MG63 (cell line): Measurements from ENCODE around the gene GOLGA5. TPM values are rescaled to one million over a fixed set of nuclear protein-coding genes. Genes with fewer than 3 reads are reported as not detected.
"Not testable (repeated sequence)": the region's sequence is repeated elsewhere in the genome, so short reads cannot be mapped to it uniquely, and the experiment has no call there.

ENCODE experiments used
- DNase-seq: peaks from one replicate; pipeline ENCODE4 v3.0.0-alpha.2; 2020
- H3K27me3 ChIP-seq: fragments of 250-450 bp; sonication (Bioruptor Pico); 2 replicates; pipeline ENCODE4 v1.5.1; 2020; ENCODE audit warnings: mild to moderate bottlenecking, moderate library complexity
- H3K36me3 ChIP-seq: fragments of 250-450 bp; sonication (Bioruptor Pico); 2 replicates; pipeline ENCODE4 v1.5.1; 2020; ENCODE audit warnings: mild to moderate bottlenecking, moderate library complexity
- H3K4me3 ChIP-seq: fragments of 250-450 bp; sonication (Bioruptor Pico); 2 replicates; pipeline ENCODE4 v1.5.1; 2020; ENCODE audit warnings: mild to moderate bottlenecking, moderate library complexity
- H3K9me3 ChIP-seq: fragments of 250-450 bp; sonication (Bioruptor Pico); 2 replicates; pipeline ENCODE4 v1.5.1; 2020; ENCODE audit warnings: mild to moderate bottlenecking, moderate library complexity
- total RNA-seq: library from RNA; depleted of rRNA; stranded (reverse); fragments of >200 nt; shearing (Covaris generic); gene quantifications from 2 replicates; pipeline ENCODE4 v1.2.3, GENCODE V29; 2014; ENCODE audit warnings: low replicate concordance

Gene GOLGA5
- total RNA-seq, 1 experiment from 2014 or later, result 9.1 TPM

GRCh38 chr14:92850492-92850891, 56.4 kb downstream of the GOLGA5 start:
- Histone ChIP-seq H3K27me3 (no peaks in the 10 kb centered on the region), H3K4me3 (no peak overlapping the region), H3K9me3 (no peaks in the 10 kb centered on the region), H3K36me3 (no peaks in the 10 kb centered on the region)
- no peak for DNase-seq

GRCh38 chr14:92853136-92853535, 59.0 kb downstream of the GOLGA5 start:
- not testable (repeated sequence) for H3K4me3 ChIP-seq, H3K27me3 ChIP-seq, H3K9me3 ChIP-seq, H3K36me3 ChIP-seq, DNase-seq

- H3K27me3 ChIP-seq, result no peaks in the 10 kb centered on the region
- H3K9me3 ChIP-seq, result no peaks in the 10 kb centered on the region
- H3K36me3 ChIP-seq, result no peaks in the 10 kb centered on the region
- no peak overlapping the region for H3K4me3 ChIP-seq
- no peak for DNase-seq
Measured at GRCh38 chr14:92860049-92860840, 66.1 kb downstream of the GOLGA5 start.

GRCh38 chr14:92861856-92862745, 68.0 kb downstream of the GOLGA5 start:
- DNase-seq, result no peak
- H3K9me3 ChIP-seq, result no peaks in the 10 kb centered on the region
- H3K36me3 ChIP-seq, result no peaks in the 10 kb centered on the region
- no peaks in the 10 kb centered on the region for H3K27me3 ChIP-seq
- H3K4me3 ChIP-seq, result no peak overlapping the region

- no peaks in the 10 kb centered on the region for H3K36me3 ChIP-seq
- H3K4me3 ChIP-seq, result no peak overlapping the region
- no peak for DNase-seq
- no peaks in the 10 kb centered on the region for H3K27me3 ChIP-seq
- no peaks in the 10 kb centered on the region for H3K9me3 ChIP-seq
Measured at GRCh38 chr14:92863286-92864080, 69.4 kb downstream of the GOLGA5 start.

GRCh38 chr14:92865674-92866073, 71.6 kb downstream of the GOLGA5 start:
- Histone ChIP-seq H3K36me3 (no peaks in the 10 kb centered on the region), H3K9me3 (no peaks in the 10 kb centered on the region)

GRCh38 chr14:92866181-92866752, 72.2 kb downstream of the GOLGA5 start:
- H3K36me3 ChIP-seq, result no peaks in the 10 kb centered on the region
- DNase-seq, result no peak
- H3K4me3 ChIP-seq, result no peak overlapping the region
- H3K27me3 ChIP-seq, result no peaks in the 10 kb centered on the region
- H3K9me3 ChIP-seq, result no peaks in the 10 kb centered on the region

More at GRCh38 chr14:92865674-92866073, 71.6 kb downstream of the GOLGA5 start:
- no peaks in the 10 kb centered on the region for H3K27me3 ChIP-seq
- no peak overlapping the region for H3K4me3 ChIP-seq
- DNase-seq, result no peak

GRCh38 chr14:92866901-92867865, 73.1 kb downstream of the GOLGA5 start:
- H3K27me3 ChIP-seq, result no peaks in the 10 kb centered on the region
- H3K9me3 ChIP-seq, result no peaks in the 10 kb centered on the region
- no peaks in the 10 kb centered on the region for H3K36me3 ChIP-seq
- no peak overlapping the region for H3K4me3 ChIP-seq
- DNase-seq, result no peak

GRCh38 chr14:92874962-92875661, 81.0 kb downstream of the GOLGA5 start:
- Histone ChIP-seq H3K27me3 (no peaks in the 10 kb centered on the region), H3K9me3 (no peaks in the 10 kb centered on the region), H3K36me3 (no peaks in the 10 kb centered on the region), H3K4me3 (no peak overlapping the region)
- no peak for DNase-seq

GRCh38 chr14:92877757-92878431, 83.8 kb downstream of the GOLGA5 start:
- H3K27me3 ChIP-seq, result no peaks in the 10 kb centered on the region
- DNase-seq, result no peak
- no peaks in the 10 kb centered on the region for H3K9me3 ChIP-seq
- no peaks in the 10 kb centered on the region for H3K36me3 ChIP-seq
- no peak overlapping the region for H3K4me3 ChIP-seq

GRCh38 chr14:92880351-92880750, 86.2 kb downstream of the GOLGA5 start:
- Histone ChIP-seq H3K4me3 (no peak overlapping the region), H3K9me3 (no peaks in the 10 kb centered on the region), H3K36me3 (no peaks in the 10 kb centered on the region), H3K27me3 (no peaks in the 10 kb centered on the region)
- no peak for DNase-seq

- Histone ChIP-seq H3K9me3 (no peaks in the 10 kb centered on the region), H3K4me3 (no peak overlapping the region), H3K27me3 (no peaks in the 10 kb centered on the region), H3K36me3 (no peaks in the 10 kb centered on the region)
- DNase-seq, result no peak
Measured at GRCh38 chr14:92880851-92881250, 86.7 kb downstream of the GOLGA5 start.

- DNase-seq, result no peak
- Histone ChIP-seq H3K36me3 (no peaks in the 10 kb centered on the region), H3K27me3 (no peaks in the 10 kb centered on the region), H3K9me3 (no peaks in the 10 kb centered on the region), H3K4me3 (no peak overlapping the region)
Measured at GRCh38 chr14:92883066-92883465, 89.0 kb downstream of the GOLGA5 start.

- no peaks in the 10 kb centered on the region for H3K27me3 ChIP-seq
- no peak overlapping the region for H3K4me3 ChIP-seq
- no peaks in the 10 kb centered on the region for H3K9me3 ChIP-seq
- H3K36me3 ChIP-seq, result no peaks in the 10 kb centered on the region
- no peak for DNase-seq
Measured at GRCh38 chr14:92884410-92884809, 90.3 kb downstream of the GOLGA5 start.
